Astrocyte (in vitro differentiated cells and primary cell): Measurements from ENCODE around the gene EGFR.

ENCODE experiments used
- CTCF ChIP-seq: IDR thresholded peaks from 2 replicates; pipeline ENCODE4 v1.5.1; 2011; ENCODE audit warnings: low read depth, mild to moderate bottlenecking, inconsistent platforms, low read length, moderate library complexity; ENCODE audit not compliant: insufficient read depth
- EZH2 ChIP-seq: IDR thresholded peaks from 2 replicates; pipeline ENCODE4 v1.6.1; 2012; ENCODE audit warnings: mild to moderate bottlenecking, low read length, inconsistent platforms; ENCODE audit not compliant: insufficient read depth

DNA sequence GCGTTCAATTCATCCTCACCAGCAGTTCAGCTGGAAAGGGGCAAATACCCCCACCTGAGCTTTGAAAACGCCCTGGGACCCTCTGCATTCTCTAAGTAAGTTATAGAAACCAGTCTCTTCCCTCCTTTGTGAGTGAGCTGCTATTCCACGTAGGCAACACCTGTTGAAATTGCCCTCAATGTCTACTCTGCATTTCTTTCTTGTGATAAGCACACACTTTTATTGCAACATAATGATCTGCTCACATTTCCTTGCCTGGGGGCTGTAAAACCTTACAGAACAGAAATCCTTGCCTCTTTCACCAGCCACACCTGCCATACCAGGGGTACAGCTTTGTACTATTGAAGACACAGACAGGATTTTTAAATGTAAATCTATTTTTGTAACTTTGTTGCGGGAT lies 190.5 kb downstream of the EGFR start:
- no peak for TF ChIP-seq CTCF
- no peak for TF ChIP-seq EZH2
